SK-MEL-5 (cell line): ENCODE results near the gene ACY1. TPM values are rescaled to one million over a fixed set of nuclear protein-coding genes. Genes with fewer than 3 reads are reported as not detected.
"Not testable (repeated sequence)": the region's sequence is repeated elsewhere in the genome, so short reads cannot be mapped to it uniquely, and the experiment has no call there.

ENCODE experiments used
- DNase-seq: peaks from one replicate; pipeline ENCODE4 v3.0.0-alpha.2; 2016; ENCODE audit warnings: low read depth, low spot score
- in situ Hi-C: cut with HindIII; loops from 2 replicates; pipeline ENCODE4 v1.10.0; 2016; ENCODE audit warnings: low sequenced_read_pairs, high pct_unique_total_duplicates, low pct_unique_long_range_greater_than_20kb
- small RNA-seq, 2 experiments: library from RNA; depleted of rRNA; stranded (forward); fragments of <200 nt; gene quantifications; one replicate each; pipeline ENCODE3, GENCODE V24; 2014
- total RNA-seq: library from RNA; depleted of rRNA; stranded (reverse); fragments of >200 nt; shearing (Covaris generic); gene quantifications from 2 replicates; pipeline ENCODE4 v1.2.3, GENCODE V29; 2014; rRNA removed

The ACY1 gene
- total RNA-seq, 1 experiment from 2014 or later: 180 TPM

GRCh38 chr3:52029053-52029452 lies 45.7 kb downstream of the ACY1 start:
- in situ Hi-C loops: no loop called here
- DNase-seq: no peak

- in situ Hi-C loops: no loop called here
- no peak for DNase-seq
Observed at GRCh38 chr3:52029535-52029934, 46.2 kb downstream of the ACY1 start.

- DNase-seq: no peak
- in situ Hi-C loops: no loop called here
Observed at GRCh38 chr3:52030714-52031310, 47.5 kb downstream of the ACY1 start.

- in situ Hi-C loops: no loop called here
- no peak for DNase-seq
Observed at GRCh38 chr3:52031896-52032295, 48.6 kb downstream of the ACY1 start.

GRCh38 chr3:52032702-52033408 lies 49.5 kb downstream of the ACY1 start:
- in situ Hi-C loops: no loop called here
- no peak for DNase-seq

- in situ Hi-C loops: not testable (repeated sequence)
Observed at GRCh38 chr3:52033748-52034147, 50.4 kb downstream of the ACY1 start.

GRCh38 chr3:52034212-52034611 lies 50.9 kb downstream of the ACY1 start:
- in situ Hi-C loops: no loop called here

More at GRCh38 chr3:52033748-52034147, 50.4 kb downstream of the ACY1 start:
- DNase-seq: not testable (repeated sequence)

GRCh38 chr3:52034651-52035050 lies 51.3 kb downstream of the ACY1 start:
- no peak for DNase-seq
- in situ Hi-C loops: no loop called here

More at GRCh38 chr3:52034212-52034611, 50.9 kb downstream of the ACY1 start:
- no peak for DNase-seq

GRCh38 chr3:52036222-52036694 lies 52.9 kb downstream of the ACY1 start:
- no peak for DNase-seq
- in situ Hi-C loops: no loop called here

GRCh38 chr3:52036829-52037228 lies 53.5 kb downstream of the ACY1 start:
- no peak for DNase-seq

GRCh38 chr3:52037291-52037690 lies 54.0 kb downstream of the ACY1 start:
- in situ Hi-C loops: no loop called here
- DNase-seq: no peak

More at GRCh38 chr3:52036829-52037228, 53.5 kb downstream of the ACY1 start:
- in situ Hi-C loops: no loop called here

GRCh38 chr3:52038227-52038626 lies 54.9 kb downstream of the ACY1 start:
- in situ Hi-C loops: no loop called here
- DNase-seq: no peak

Small RNAs within 50 kb of the gene (small RNA-seq; reads per million reads assigned to genes)
- 0 reads per million in 2 experiments for gene AC115284.1

Other genes starting within 250 kb of the ACY1 start
- gene IQCF6, start 204.3 kb upstream of the ACY1 start, total RNA-seq: not detected in 2 replicates
- not detected in 2 replicates for gene IQCF2, start 121.9 kb upstream of the ACY1 start, total RNA-seq
- not detected in 2 replicates for gene IQCF5, start 107.9 kb upstream of the ACY1 start, total RNA-seq
- not detected in 2 replicates for gene IQCF1, start 80.2 kb upstream of the ACY1 start, total RNA-seq
- gene RRP9, start 41.6 kb upstream of the ACY1 start, total RNA-seq: 62.2 and 69.0 TPM in 2 replicates
- 7.2 and 7.9 TPM in 2 replicates for gene PARP3, start 41.2 kb upstream of the ACY1 start, total RNA-seq
- not detected in 2 replicates for gene GPR62, start 28.2 kb upstream of the ACY1 start, total RNA-seq
- 25.0 and 28.3 TPM in 2 replicates for gene PCBP4, start 16.1 kb upstream of the ACY1 start, total RNA-seq
- 33.9 and 36.1 TPM in 2 replicates for gene ABHD14B, start 9.5 kb upstream of the ACY1 start, total RNA-seq
- 45.2 and 46.0 TPM in 2 replicates for gene ABHD14A, start 8.5 kb upstream of the ACY1 start, total RNA-seq
- 2,678 and 2,698 TPM in 2 replicates for gene RPL29, start 12.4 kb downstream of the ACY1 start, total RNA-seq
- gene DUSP7, start 73.0 kb downstream of the ACY1 start, total RNA-seq: 11.9 and 12.6 TPM in 2 replicates
- gene POC1A, start 170.9 kb downstream of the ACY1 start, total RNA-seq: 7.7 and 11.5 TPM in 2 replicates
- 98.8 and 103 TPM in 2 replicates for gene ALAS1, start 214.6 kb downstream of the ACY1 start, total RNA-seq
- not detected in 2 replicates for gene TLR9, start 242.1 kb downstream of the ACY1 start, total RNA-seq